Spleen (tissue), 11 donors: ENCODE measurements around the gene ZNF575. TPM values are rescaled to one million over a fixed set of nuclear protein-coding genes. Genes with fewer than 3 reads are reported as not detected.
"Not testable (repeated sequence)": the region's sequence is repeated elsewhere in the genome, so short reads cannot be mapped to it uniquely, and the experiment has no call there.

ENCODE experiments used
- DNase-seq: peaks from one replicate; pipeline ENCODE4 v3.0.0-alpha.2; 2020
- H3K27ac ChIP-seq, 8 donors: fragments of 200-600 bp; sonication (generic) in 7 of 8; 1 replicate in 4 of 8; 2 replicates in 4 of 8; pipeline versions ENCODE4 v1.5.0 to v1.8.0; 2016 to 2021; ENCODE audit warnings: inconsistent platforms in 4 of 8, mild to moderate bottlenecking in 4 of 8, moderate library complexity in 1 of 8
- H3K27me3 ChIP-seq, 7 donors: fragments of 200-600 bp; sonication (generic) in 6 of 7; replicated peaks in 1 of 7; 1 replicate in 4 of 7; 2 replicates in 3 of 7; pipeline versions ENCODE4 v1.5.0 to v1.8.0; 2016 to 2021; ENCODE audit warnings: inconsistent platforms in 3 of 7, mild to moderate bottlenecking in 1 of 7
- H3K36me3 ChIP-seq, 6 donors: fragments of 200-600 bp; sonication (generic) in 5 of 6; 1 replicate in 4 of 6; 2 replicates in 2 of 6; pipeline versions ENCODE4 v1.5.0 to v1.8.0; 2016 to 2021; ENCODE audit warnings: inconsistent platforms in 2 of 6
- H3K4me1 ChIP-seq, 6 donors: fragments of 200-600 bp; sonication (generic) in 5 of 6; 1 replicate in 3 of 6; 2 replicates in 3 of 6; pipeline versions ENCODE4 v1.5.0 to v1.8.0; 2016 to 2021; ENCODE audit warnings: inconsistent platforms in 3 of 6
- H3K4me3 ChIP-seq, 8 donors: fragments of 200-600 bp; sonication (generic) in 7 of 8; 1 replicate in 4 of 8; 2 replicates in 4 of 8; pipeline versions ENCODE4 v1.5.0 to v1.8.0; 2016 to 2021; ENCODE audit warnings: inconsistent platforms in 4 of 8, mild to moderate bottlenecking in 4 of 8, moderate library complexity in 2 of 8
- H3K9me3 ChIP-seq, 8 donors: fragments of 200-600 bp; sonication (generic) in 7 of 8; 1 replicate in 4 of 8; 2 replicates in 4 of 8; pipeline versions ENCODE4 v1.5.0 to v1.8.0; 2016 to 2021; ENCODE audit warnings: inconsistent platforms in 4 of 8
- CTCF ChIP-seq, 11 experiments: fragments of 200-600 bp in 7 of 11; fragments of 450-650 bp in 4 of 11; sonication (generic) in 4 of 11; IDR thresholded peaks in 8 of 11; conservative IDR thresholded peaks in 3 of 11; 1 replicate in 7 of 11; 2 replicates in 4 of 11; pipeline versions ENCODE4 v1.4.0 to v1.8.0; 2016 to 2021; ENCODE audit warnings: antibody characterized with exemption in 11 of 11, inconsistent platforms in 4 of 11, mild to moderate bottlenecking in 1 of 11
- POLR2A ChIP-seq, 3 donors: fragments of 450-650 bp; IDR thresholded peaks; one replicate each; pipeline ENCODE4 v1.5.1; 2017; ENCODE audit warnings: antibody characterized with exemption in 3 of 3, mild to moderate bottlenecking in 1 of 3
- POLR2AphosphoS5 ChIP-seq, 3 donors: sonication (generic); formaldehyde crosslinking; IDR thresholded peaks; one replicate each; pipeline ENCODE4 v1.5.1; 2017; ENCODE audit warnings: antibody characterized with exemption in 3 of 3
- WGBS, 5 donors: extraction: QIAGEN DNeasy Blood & Tissue Kit in 3 of 5; methylation state at CpG; one replicate each; pipeline versions ENCODE4 v1.1.5 to v1.1.7; 2013 to 2018; 5-methylcytosine and 5-hydroxymethylcytosine counted together
- intact Hi-C: fragments of 100-400 bp; cut with DNase I; formaldehyde crosslinking; loops from one replicate; pipeline ENCODE4 v1.15.0; 2023; ENCODE audit warnings: low total_unique reads
- polyA plus RNA-seq, 3 donors: library from polyadenylated mRNA; stranded (reverse); fragments of 200-250 nt; gene quantifications; one replicate each; pipeline ENCODE4 v1.2.1, GENCODE V29; 2013
- total RNA-seq, 7 donors: library from RNA; depleted of rRNA in 3 of 7; stranded (reverse); fragments of >200 nt in 3 of 7; fragmentation: NEBNext Ultra II Directional in 4 of 7; extraction: Animal tissue kit (Norgen Biotek cat#: 25700) in 4 of 7; gene quantifications; one replicate each; pipeline versions ENCODE4 v1.1.0 to v1.2.1, GENCODE V29; 2016 to 2021
- donor health status: healthy with polysubstance abuse.
- donor health status: DM: no; HTN: no; CAD: no; lungs with moderate emphysema.
- donor health status: DM: no; HTN: no; CAD: no.
- donor health status: Bipolar disorder and iron deficiency.
- donor health status: healthy.
- donor health status: DM: no; HTN: no; CAD: no.
- donor health status: DM: yes; HTN: yes; CAD: no.

Gene ZNF575
- total and polyA plus RNA-seq, 10 donors, result 0.82 to 4.3 (median 2.1) TPM; not detected in 2

GRCh38 chr19:43507880-43508279 is 25.1 kb upstream of the ZNF575 start:
- H3K27me3 ChIP-seq, result no peaks in the 10 kb centered on the region
- no peaks in the 10 kb centered on the region for H3K9me3 ChIP-seq
- DNase-seq, result no peak
- H3K27ac ChIP-seq, result no peak overlapping the region
- WGBS, 5 donors, result 78 to 100% (median 88%) methylated on average over 1 to 2 of the region's 2 CpGs
- no peak overlapping the region for H3K4me3 ChIP-seq
- H3K4me1 ChIP-seq, result peaks cover 5 to 28% (median 16%) of the 10 kb centered on the region in 6 donors
- peaks cover 0 to 57% (median 24%) of the 10 kb centered on the region in 6 donors for H3K36me3 ChIP-seq
- intact Hi-C loops, result no loop called here
- TF ChIP-seq POLR2AphosphoS5 (IDR thresholded peaks at IDR 0.05) (no peak), CTCF (IDR thresholded peaks at IDR 0.05 in 8 of 11, conservative IDR thresholded peaks at IDR 0.05 in 3 of 11) (no peak), POLR2A (IDR thresholded peaks at IDR 0.05) (no peak)

DNA sequence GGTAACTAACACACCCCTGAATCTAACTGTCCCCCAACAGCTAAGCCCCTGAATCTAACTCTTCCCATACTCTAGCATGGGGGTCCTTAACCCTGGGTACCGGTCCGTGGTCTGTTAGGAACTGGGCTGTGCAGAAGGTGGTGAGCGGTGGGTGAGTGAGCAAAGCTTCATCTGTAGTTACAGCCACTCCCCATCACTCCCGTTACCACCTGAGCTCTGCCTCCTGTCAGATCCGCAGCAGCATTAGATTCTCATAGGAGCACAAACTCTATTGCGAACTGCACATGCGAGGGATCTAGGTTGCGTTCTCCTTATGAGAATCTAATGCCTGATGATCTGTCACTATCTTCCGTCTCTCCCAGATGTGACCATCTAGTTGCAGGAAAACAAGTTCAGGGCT is 22.3 kb upstream of the ZNF575 start:
- intact Hi-C loops, result no loop called here
- DNase-seq, result no peak
- peaks cover 0 to 3% (median 0%) of the 10 kb centered on the region in 6 donors for H3K4me1 ChIP-seq
- 96 to 99% (median 98%) methylated on average over 9 of the region's 9 CpGs for WGBS, 5 donors
- TF ChIP-seq POLR2AphosphoS5 (IDR thresholded peaks at IDR 0.05) (no peak), POLR2A (IDR thresholded peaks at IDR 0.05) (no peak), CTCF (IDR thresholded peaks at IDR 0.05 in 8 of 11, conservative IDR thresholded peaks at IDR 0.05 in 3 of 11) (no peak)
- H3K4me3 ChIP-seq, result no peak overlapping the region
- H3K27ac ChIP-seq, result no peak overlapping the region
- H3K27me3 ChIP-seq, result no peaks in the 10 kb centered on the region
- peaks cover 0 to 78% (median 24%) of the 10 kb centered on the region in 6 donors for H3K36me3 ChIP-seq
- H3K9me3 ChIP-seq, result no peaks in the 10 kb centered on the region

DNA sequence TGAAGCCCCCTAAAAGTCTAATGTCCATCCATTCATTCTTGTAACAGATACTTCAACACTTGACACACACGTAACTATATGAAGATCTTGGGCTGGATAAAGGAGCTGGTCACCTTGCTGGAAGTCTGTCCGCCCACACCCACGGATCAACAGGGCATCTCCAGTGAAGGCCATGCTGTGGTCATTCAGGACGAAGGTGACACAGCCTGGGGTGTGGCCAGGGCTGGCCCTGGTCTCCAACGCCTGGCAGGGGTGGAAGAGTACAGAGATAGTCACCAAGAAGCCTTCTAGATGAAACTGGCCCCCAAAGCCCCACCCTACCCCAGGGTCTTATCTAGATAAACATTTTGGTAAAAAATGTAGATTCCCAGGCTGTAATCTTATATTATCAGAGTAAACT is 21.7 kb upstream of the ZNF575 start:
- peaks cover 0 to 3% (median 0%) of the 10 kb centered on the region in 6 donors for H3K4me1 ChIP-seq
- 87 to 95% (median 90%) methylated on average over 5 of the region's 5 CpGs for WGBS, 5 donors
- H3K9me3 ChIP-seq, result no peaks in the 10 kb centered on the region
- DNase-seq, result no peak
- no peak for TF ChIP-seq POLR2AphosphoS5 (IDR thresholded peaks at IDR 0.05)
- TF ChIP-seq POLR2A (IDR thresholded peaks at IDR 0.05), result no peak
- TF ChIP-seq CTCF (IDR thresholded peaks at IDR 0.05 in 8 of 11, conservative IDR thresholded peaks at IDR 0.05 in 3 of 11), result no peak
- no peak overlapping the region for H3K4me3 ChIP-seq
- no peaks in the 10 kb centered on the region for H3K27me3 ChIP-seq
- H3K36me3 ChIP-seq, result peaks cover 0 to 76% (median 24%) of the 10 kb centered on the region in 6 donors
- intact Hi-C loops, result no loop called here
- H3K27ac ChIP-seq, result no peak overlapping the region

DNA sequence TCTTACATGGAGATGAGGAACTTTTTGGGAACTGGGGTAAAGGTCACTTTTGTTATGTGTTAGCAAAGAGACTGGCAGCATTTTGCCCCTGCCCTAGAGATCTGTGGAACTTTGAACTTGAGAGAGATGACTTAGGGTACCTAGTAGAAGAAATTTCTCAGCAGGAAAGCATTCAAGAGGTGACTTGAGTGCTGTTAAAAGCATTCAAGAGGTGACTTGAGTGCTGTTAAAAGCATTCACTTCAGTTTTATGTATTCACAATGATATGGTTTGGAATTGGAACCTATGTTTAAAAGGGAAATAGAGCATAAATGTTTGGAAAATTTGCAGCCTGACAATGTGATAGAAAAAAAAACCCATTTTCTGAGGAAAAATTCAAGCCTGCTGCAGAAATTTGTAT is 20.6 kb upstream of the ZNF575 start:
- H3K4me3 ChIP-seq, H3K4me1 ChIP-seq, H3K9me3 ChIP-seq, DNase-seq, intact Hi-C loops, H3K27ac ChIP-seq, H3K27me3 ChIP-seq: not testable (repeated sequence)
- H3K36me3 ChIP-seq, result peaks cover 0 to 80% (median 24%) of the 10 kb centered on the region in 6 donors

DNA sequence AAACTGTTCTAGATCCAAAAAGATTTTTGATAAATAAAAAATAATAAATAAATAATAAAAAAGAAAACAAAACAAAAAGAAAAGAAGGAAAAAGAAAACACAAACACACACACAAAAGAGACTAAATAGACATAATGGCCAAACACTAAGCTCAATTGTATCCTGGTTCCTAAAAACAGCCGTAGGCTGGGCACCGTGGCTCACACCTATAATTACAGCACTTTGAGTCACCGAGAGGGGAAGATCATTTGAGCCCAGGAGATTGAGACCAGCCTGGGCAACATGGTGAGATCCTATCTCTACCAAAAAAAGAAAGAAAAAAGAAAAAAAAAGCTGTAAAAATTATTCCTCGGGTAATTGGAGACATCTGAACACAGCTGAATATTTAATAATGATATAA is 14.9 kb upstream of the ZNF575 start:
- H3K36me3 ChIP-seq, result peaks cover 0 to 55% (median 0%) of the 10 kb centered on the region in 6 donors
- 77 to 83% (median 82%) methylated on average over 4 of the region's 4 CpGs for WGBS, 5 donors

More for the DNA sequence above, 14.9 kb upstream of the ZNF575 start:
- no peak for DNase-seq
- H3K27ac ChIP-seq, result no peak overlapping the region
- TF ChIP-seq CTCF (IDR thresholded peaks at IDR 0.05 in 8 of 11, conservative IDR thresholded peaks at IDR 0.05 in 3 of 11) (no peak), POLR2A (IDR thresholded peaks at IDR 0.05) (no peak), POLR2AphosphoS5 (IDR thresholded peaks at IDR 0.05) (no peak)
- intact Hi-C loops, result loop anchor here (2.0 kb wide), 1 partner anchor 71 kb away; no protein-coding TSS in a partner anchor
- no peaks in the 10 kb centered on the region for H3K9me3 ChIP-seq
- H3K27me3 ChIP-seq, result no peaks in the 10 kb centered on the region
- H3K4me3 ChIP-seq, result no peak overlapping the region
- H3K4me1 ChIP-seq, result peaks cover 4 to 50% (median 13%) of the 10 kb centered on the region in 6 donors
